A549 (cell line): ENCODE data around the gene FAM170B. TPM values are rescaled to one million over a fixed set of nuclear protein-coding genes. Genes with fewer than 3 reads are reported as not detected.

ENCODE experiments used
- ATAC-seq, 2 experiments: fragments of 200-7000 bp in 1 of 2; fragments of >200 bp in 1 of 2; cut with Nextera tagmentation in 1 of 2; cut with Tn5 transposase in 1 of 2; 3 replicates each; pipeline versions ENCODE4 v1.8.0 to v1.9.1; 2018 to 2020; ENCODE audit warnings: mild to moderate bottlenecking in 1 of 2, moderate library complexity in 1 of 2
- CTCF ChIA-PET: fragments of 300-600 bp; sonication (Branson Sonifier 250); formaldehyde crosslinking; extraction: SDS; loops from one replicate; lab custom pipeline; 2021; ENCODE audit warnings: antibody characterized with exemption, inconsistent platforms; lab: Yijun Ruan, JAX
- POLR2A ChIA-PET: fragments of 350-600 bp; formaldehyde crosslinking; extraction: SDS; loops from one replicate; lab custom pipeline; 2021; ENCODE audit warnings: antibody characterized with exemption, inconsistent platforms; lab: Yijun Ruan, JAX
- DNase-seq, 2 experiments: peaks; one replicate each; pipeline versions ENCODE4 v3.0.0 to v3.0.0-alpha.2; 2011 to 2016; ENCODE audit warnings: low read depth in 1 of 2, low spot score in 1 of 2
- FAIRE-seq: peaks from 2 replicates; lab custom pipeline; 2011; peaks lifted over from hg19 to GRCh38; lab: Jason Lieb, UNC
- H3K27ac ChIP-seq, 2 experiments: fragments of >200 bp; sonication (Bioruptor Twin); formaldehyde crosslinking; 3 replicates each; pipeline ENCODE4 v1.5.1; 2016 to 2017
- H3K4me1 ChIP-seq: fragments of >200 bp; sonication (Bioruptor Twin); formaldehyde crosslinking; 3 replicates; pipeline ENCODE4 v1.6.1; 2016
- H3K4me2 ChIP-seq: fragments of >200 bp; sonication (Bioruptor Twin); formaldehyde crosslinking; 3 replicates; pipeline ENCODE4 v1.6.1; 2016
- H3K4me3 ChIP-seq: fragments of >200 bp; sonication (Bioruptor Twin); formaldehyde crosslinking; 3 replicates; pipeline ENCODE4 v1.5.1; 2016
- H3K9me3 ChIP-seq: fragments of >200 bp; sonication (Bioruptor Twin); formaldehyde crosslinking; 3 replicates; pipeline ENCODE4 v1.6.1; 2016
- ATOH8 ChIP-seq: fragments of 250-450 bp; sonication (Bioruptor Pico); IDR thresholded peaks from 2 replicates; pipeline ENCODE4 v1.5.0; 2020; ENCODE audit warnings: low read depth, mild to moderate bottlenecking, moderate library complexity
- BHLHE40 ChIP-seq: IDR thresholded peaks from 2 replicates; pipeline ENCODE4 v1.6.1; 2012; ENCODE audit warnings: low read depth, low read length, inconsistent platforms
- CBX2 ChIP-seq: fragments of 200-600 bp; sonication (generic); IDR thresholded peaks from 2 replicates; pipeline ENCODE4 v1.6.1; 2016; ENCODE audit warnings: low read depth, mild to moderate bottlenecking, borderline replicate concordance
- CBX8 ChIP-seq: fragments of 200-600 bp; sonication (generic); IDR thresholded peaks from 2 replicates; pipeline ENCODE4 v1.6.1; 2016
- CTCF ChIP-seq: fragments of >200 bp; sonication (Bioruptor Twin); formaldehyde crosslinking; IDR thresholded peaks from 3 replicates; pipeline ENCODE4 v1.5.1; 2016
- EP300 ChIP-seq, 2 experiments: fragments of >200 bp; sonication (Bioruptor Twin); formaldehyde crosslinking; IDR thresholded peaks; 2 replicates in 1 of 2; 3 replicates in 1 of 2; pipeline ENCODE4 v1.6.1; 2016 to 2017
- JUN ChIP-seq, 2 experiments: fragments of >200 bp; sonication (Bioruptor Twin); formaldehyde crosslinking; IDR thresholded peaks; 2 replicates in 1 of 2; 3 replicates in 1 of 2; pipeline ENCODE4 v1.6.1; 2016 to 2017
- KDM5A ChIP-seq: fragments of 200-600 bp; sonication (generic); IDR thresholded peaks from 2 replicates; pipeline ENCODE4 v1.6.1; 2016; ENCODE audit warnings: antibody characterized with exemption, mild to moderate bottlenecking
- MAFK ChIP-seq: fragments of 450-650 bp; IDR thresholded peaks from 2 replicates; pipeline ENCODE4 v1.6.1; 2014; ENCODE audit not compliant: partially characterized antibody
- MYC ChIP-seq: IDR thresholded peaks from 2 replicates; pipeline ENCODE4 v1.6.1; 2012; ENCODE audit warnings: mild to moderate bottlenecking, inconsistent platforms, low read length, improper control_type of control experiment, borderline replicate concordance
- NR3C1 ChIP-seq: fragments of >200 bp; sonication (Bioruptor Twin); formaldehyde crosslinking; IDR thresholded peaks from 3 replicates; pipeline ENCODE4 v1.6.1; 2017
- RNF2 ChIP-seq: fragments of 200-600 bp; sonication (generic); IDR thresholded peaks from 2 replicates; pipeline ENCODE4 v1.6.1; 2016; ENCODE audit warnings: low read depth, mild to moderate bottlenecking, antibody characterized with exemption, moderate library complexity, borderline replicate concordance
- TFCP2L1 ChIP-seq: fragments of 250-450 bp; sonication (Bioruptor Pico); IDR thresholded peaks from 2 replicates; pipeline ENCODE4 v1.5.0; 2021; ENCODE audit warnings: mild to moderate bottlenecking
- TP53 ChIP-seq: fragments of 250-450 bp; sonication (Bioruptor Pico); IDR thresholded peaks from 2 replicates; pipeline ENCODE4 v1.5.0; 2021; ENCODE audit warnings: mild to moderate bottlenecking, moderate library complexity
- USF2 ChIP-seq: fragments of 450-650 bp; IDR thresholded peaks from 2 replicates; pipeline ENCODE4 v1.6.1; 2014; ENCODE audit warnings: antibody characterized with exemption
- ZNF302 ChIP-seq: fragments of 250-450 bp; sonication (Bioruptor Pico); IDR thresholded peaks from 2 replicates; pipeline ENCODE4 v1.9.0; 2021; ENCODE audit warnings: inconsistent platforms, mild to moderate bottlenecking, moderate library complexity
- ZSCAN20 ChIP-seq: fragments of 250-450 bp; sonication (Bioruptor Pico); IDR thresholded peaks from 2 replicates; pipeline ENCODE4 v1.8.0; 2022; ENCODE audit warnings: mild to moderate bottlenecking, moderate library complexity
- WGBS: methylation state at CpG from one replicate; pipeline ENCODE4 v1.1.6; 2017; ENCODE audit errors: missing lambda C conversion rate; 5-methylcytosine and 5-hydroxymethylcytosine counted together
- polyA plus RNA-seq, 4 experiments: library from polyadenylated mRNA; depleted of rRNA in 3 of 4; stranded (reverse); fragments of >200 nt; fragmentation: RNase III in 1 of 4; extraction: RNeasy Plus Mini Kit Qiagen cat#74134 plus additional on column Dnase treatment in 1 of 4; gene quantifications; 2 replicates in 3 of 4; 3 replicates in 1 of 4; pipeline ENCODE4 v1.2.3, GENCODE V29; 2011 to 2017
- TF ChIP-seq, protein P1 (sequence below): fragments of 200-600 bp; sonication (generic); IDR thresholded peaks from 2 replicates; pipeline ENCODE4 v1.6.1; 2016; ENCODE audit warnings: antibody characterized with exemption, mild to moderate bottlenecking, moderate library complexity
- TF ChIP-seq, protein P2 (sequence below): fragments of 150-350 bp; IDR thresholded peaks from 2 replicates; pipeline ENCODE4 v1.6.1; 2014; ENCODE audit warnings: low read depth, mild to moderate bottlenecking, low read length
- TF ChIP-seq, protein P3 (sequence below): IDR thresholded peaks from 2 replicates; pipeline ENCODE4 v1.6.1; 2012; ENCODE audit warnings: low read depth, borderline replicate concordance

FAM170B gene
- polyA plus RNA-seq, 2 of the 4 experiments (the other 2 are of a cell fraction) = not detected

DNA sequence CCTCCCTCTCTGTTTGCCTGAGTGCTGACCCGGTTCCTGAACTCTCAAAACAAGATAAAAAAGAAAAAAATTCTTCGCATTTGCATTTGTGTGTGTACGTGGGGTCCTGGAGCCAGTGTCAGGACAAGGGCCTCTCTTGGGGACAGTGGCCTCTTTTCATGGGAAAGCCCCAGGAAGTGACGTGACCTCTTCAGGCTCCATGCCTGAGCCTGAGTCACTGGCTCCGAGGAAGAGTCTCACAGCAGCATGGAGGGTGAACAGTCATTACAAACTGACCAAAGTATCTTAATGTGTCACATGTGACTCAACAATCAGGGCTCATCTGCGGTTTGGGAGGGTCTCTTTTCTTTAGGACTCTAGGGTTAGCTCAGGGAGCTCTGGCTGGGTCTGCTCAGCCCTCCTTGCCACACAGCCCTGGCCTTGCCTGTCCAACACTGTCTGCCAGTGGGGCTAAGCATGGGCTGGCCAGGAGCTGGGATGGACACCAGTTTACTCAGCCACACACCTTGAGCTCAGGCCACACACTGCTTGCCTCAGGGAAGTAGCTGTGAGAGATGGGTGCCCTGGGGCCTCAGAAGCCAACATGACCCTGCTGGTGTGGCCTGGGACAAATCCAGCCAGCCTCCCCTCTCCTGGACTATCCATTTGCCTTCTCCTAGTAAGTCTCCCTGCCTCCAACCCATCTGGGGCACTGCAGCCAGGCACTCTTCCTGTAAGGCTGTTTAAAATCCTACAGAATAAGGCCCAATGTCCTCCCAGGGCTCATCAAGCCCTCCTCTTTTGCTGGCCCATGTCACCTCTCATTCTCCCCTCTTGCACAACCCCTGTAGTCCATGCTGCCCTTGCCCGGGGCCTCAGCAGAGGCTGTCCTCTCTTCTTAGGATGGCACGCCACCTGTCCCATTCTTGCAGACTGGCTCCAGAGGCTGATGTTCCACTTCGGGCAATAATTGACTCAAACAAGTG lies 43.9 kb upstream of the FAM170B start:
- Histone ChIP-seq H3K27ac (no peak overlapping the region), H3K9me3 (no peaks in the 10 kb centered on the region), H3K4me1 (no peaks in the 10 kb centered on the region), H3K4me3 (no peak overlapping the region), H3K4me2 (no peak overlapping the region)
- CTCF ChIA-PET = interaction anchor here (1.4 kb wide), 1 partner anchor 521 kb away, joined by 3 read pairs; no protein-coding TSS in a partner anchor
- peak; percentile 57 to 72; a peak in 4 of 6 replicates for ATAC-seq
- TF ChIP-seq MYC = no peak
- no peak for TF ChIP-seq CTCF
- TF ChIP-seq TFCP2L1 = no peak
- no peak for TF ChIP-seq ZSCAN20
- TF ChIP-seq TP53 (CRISPR knock-in tag) = no peak
- no peak for TF ChIP-seq ATOH8 (CRISPR knock-in tag)
- no peak for TF ChIP-seq USF2
- TF ChIP-seq, protein P1, sequence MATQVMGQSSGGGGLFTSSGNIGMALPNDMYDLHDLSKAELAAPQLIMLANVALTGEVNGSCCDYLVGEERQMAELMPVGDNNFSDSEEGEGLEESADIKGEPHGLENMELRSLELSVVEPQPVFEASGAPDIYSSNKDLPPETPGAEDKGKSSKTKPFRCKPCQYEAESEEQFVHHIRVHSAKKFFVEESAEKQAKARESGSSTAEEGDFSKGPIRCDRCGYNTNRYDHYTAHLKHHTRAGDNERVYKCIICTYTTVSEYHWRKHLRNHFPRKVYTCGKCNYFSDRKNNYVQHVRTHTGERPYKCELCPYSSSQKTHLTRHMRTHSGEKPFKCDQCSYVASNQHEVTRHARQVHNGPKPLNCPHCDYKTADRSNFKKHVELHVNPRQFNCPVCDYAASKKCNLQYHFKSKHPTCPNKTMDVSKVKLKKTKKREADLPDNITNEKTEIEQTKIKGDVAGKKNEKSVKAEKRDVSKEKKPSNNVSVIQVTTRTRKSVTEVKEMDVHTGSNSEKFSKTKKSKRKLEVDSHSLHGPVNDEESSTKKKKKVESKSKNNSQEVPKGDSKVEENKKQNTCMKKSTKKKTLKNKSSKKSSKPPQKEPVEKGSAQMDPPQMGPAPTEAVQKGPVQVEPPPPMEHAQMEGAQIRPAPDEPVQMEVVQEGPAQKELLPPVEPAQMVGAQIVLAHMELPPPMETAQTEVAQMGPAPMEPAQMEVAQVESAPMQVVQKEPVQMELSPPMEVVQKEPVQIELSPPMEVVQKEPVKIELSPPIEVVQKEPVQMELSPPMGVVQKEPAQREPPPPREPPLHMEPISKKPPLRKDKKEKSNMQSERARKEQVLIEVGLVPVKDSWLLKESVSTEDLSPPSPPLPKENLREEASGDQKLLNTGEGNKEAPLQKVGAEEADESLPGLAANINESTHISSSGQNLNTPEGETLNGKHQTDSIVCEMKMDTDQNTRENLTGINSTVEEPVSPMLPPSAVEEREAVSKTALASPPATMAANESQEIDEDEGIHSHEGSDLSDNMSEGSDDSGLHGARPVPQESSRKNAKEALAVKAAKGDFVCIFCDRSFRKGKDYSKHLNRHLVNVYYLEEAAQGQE = no peak
- no peak for TF ChIP-seq RNF2
- TF ChIP-seq MAFK = no peak
- no peak for TF ChIP-seq EP300 (IDR thresholded peaks at IDR 0.05)
- no peak for TF ChIP-seq NR3C1
- no peak for TF ChIP-seq BHLHE40
- no peak for TF ChIP-seq JUN (IDR thresholded peaks at IDR 0.05)
- TF ChIP-seq, protein P2, sequence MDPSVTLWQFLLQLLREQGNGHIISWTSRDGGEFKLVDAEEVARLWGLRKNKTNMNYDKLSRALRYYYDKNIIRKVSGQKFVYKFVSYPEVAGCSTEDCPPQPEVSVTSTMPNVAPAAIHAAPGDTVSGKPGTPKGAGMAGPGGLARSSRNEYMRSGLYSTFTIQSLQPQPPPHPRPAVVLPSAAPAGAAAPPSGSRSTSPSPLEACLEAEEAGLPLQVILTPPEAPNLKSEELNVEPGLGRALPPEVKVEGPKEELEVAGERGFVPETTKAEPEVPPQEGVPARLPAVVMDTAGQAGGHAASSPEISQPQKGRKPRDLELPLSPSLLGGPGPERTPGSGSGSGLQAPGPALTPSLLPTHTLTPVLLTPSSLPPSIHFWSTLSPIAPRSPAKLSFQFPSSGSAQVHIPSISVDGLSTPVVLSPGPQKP = no peak
- no peak for TF ChIP-seq ZNF302 (CRISPR knock-in tag)
- TF ChIP-seq, protein P3, sequence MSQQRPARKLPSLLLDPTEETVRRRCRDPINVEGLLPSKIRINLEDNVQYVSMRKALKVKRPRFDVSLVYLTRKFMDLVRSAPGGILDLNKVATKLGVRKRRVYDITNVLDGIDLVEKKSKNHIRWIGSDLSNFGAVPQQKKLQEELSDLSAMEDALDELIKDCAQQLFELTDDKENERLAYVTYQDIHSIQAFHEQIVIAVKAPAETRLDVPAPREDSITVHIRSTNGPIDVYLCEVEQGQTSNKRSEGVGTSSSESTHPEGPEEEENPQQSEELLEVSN = no peak
- no peak for TF ChIP-seq KDM5A
- no peak for TF ChIP-seq CBX2
- TF ChIP-seq CBX8 = no peak
- no peak for FAIRE-seq
- POLR2A ChIA-PET = no interaction called here
- DNase-seq = peak; percentile 12 to 21
- WGBS = 52% methylated on average over 9 of the region's 9 CpGs
